WTC11 (cell line): ENCODE results near the gene PLCD1. TPM values are rescaled to one million over a fixed set of nuclear protein-coding genes. Genes with fewer than 3 reads are reported as not detected.

ENCODE experiments used
- ATAC-seq: fragments of 200-7000 bp; cut with Tn5 transposase; 2 replicates; pipeline ENCODE4 v1.10.0; 2021; ENCODE audit warnings: mild to moderate bottlenecking, moderate library complexity
- Bru-seq: library from RNA; stranded (reverse); fragments of 400-500 nt; gene quantifications from one replicate; lab custom pipeline; 2021; lab: Mats Ljungman, UMichigan
- CTCF ChIA-PET: fragments of 300-600 bp; sonication (Branson Sonifier 250); formaldehyde crosslinking; loops from one replicate; lab custom pipeline; 2021; ENCODE audit warnings: antibody characterized with exemption; lab: Charles Lee
- POLR2A ChIA-PET: fragments of 350-600 bp; sonication (Branson Sonifier 250); formaldehyde crosslinking; loops from one replicate; lab custom pipeline; 2021; ENCODE audit warnings: antibody characterized with exemption; lab: Charles Lee
- DNase-seq: peaks from one replicate; pipeline ENCODE4 v3.0.0; 2021; ENCODE audit warnings: low spot score
- H3K27ac Mint-ChIP-seq: 2 replicates; pipeline ENCODE4 v1.8.0; 2021; ENCODE audit warnings: mixed read lengths
- H3K27me3 Mint-ChIP-seq: 2 replicates; pipeline ENCODE4 v1.8.0; 2021; ENCODE audit warnings: low read depth, mild to moderate bottlenecking, moderate library complexity, mixed read lengths
- H3K36me3 Mint-ChIP-seq: 2 replicates; pipeline ENCODE4 v1.8.0; 2021; ENCODE audit warnings: mixed read lengths
- H3K4me1 Mint-ChIP-seq: 2 replicates; pipeline ENCODE4 v1.8.0; 2022; ENCODE audit warnings: mixed read lengths
- H3K4me3 Mint-ChIP-seq: 2 replicates; pipeline ENCODE4 v1.8.0; 2021; ENCODE audit warnings: mild to moderate bottlenecking, moderate library complexity, mixed read lengths
- H3K9me3 Mint-ChIP-seq: 2 replicates; pipeline ENCODE4 v1.8.0; 2021; ENCODE audit warnings: mixed read lengths
- ATF1 ChIP-seq: sonication (generic); formaldehyde crosslinking; IDR thresholded peaks from 2 replicates; pipeline ENCODE4 v1.8.1; 2023; ENCODE audit warnings: mild to moderate bottlenecking, moderate library complexity, missing genetic modification reagents
- CBFB ChIP-seq: sonication (generic); formaldehyde crosslinking; IDR thresholded peaks from 2 replicates; pipeline ENCODE4 v1.8.1; 2022; ENCODE audit warnings: mild to moderate bottlenecking, low read depth, missing genetic modification reagents
- EMX1 ChIP-seq: fragments of 250-450 bp; sonication (Bioruptor Pico); IDR thresholded peaks from 2 replicates; pipeline ENCODE4 v1.8.0; 2021; ENCODE audit warnings: mild to moderate bottlenecking
- FOXK1 ChIP-seq: sonication (generic); formaldehyde crosslinking; IDR thresholded peaks from 2 replicates; pipeline ENCODE4 v1.8.0; 2022; ENCODE audit warnings: mild to moderate bottlenecking, moderate library complexity, missing genetic modification reagents
- SMAD4 ChIP-seq: sonication (generic); formaldehyde crosslinking; IDR thresholded peaks from 2 replicates; pipeline ENCODE4 v1.8.0; 2022; ENCODE audit warnings: mild to moderate bottlenecking, missing genetic modification reagents
- TCF7 ChIP-seq: sonication (generic); formaldehyde crosslinking; IDR thresholded peaks from 2 replicates; pipeline ENCODE4 v1.8.0; 2022; ENCODE audit warnings: mild to moderate bottlenecking, low read depth, missing genetic modification reagents, moderate library complexity
- ZNF121 ChIP-seq: sonication (generic); formaldehyde crosslinking; IDR thresholded peaks from 2 replicates; pipeline ENCODE4 v1.8.0; 2023; ENCODE audit warnings: missing genetic modification reagents
- ZNF219 ChIP-seq: sonication (generic); formaldehyde crosslinking; IDR thresholded peaks from 2 replicates; pipeline ENCODE4 v1.8.0; 2023; ENCODE audit warnings: missing genetic modification reagents, mild to moderate bottlenecking, borderline replicate concordance
- ZNF396 ChIP-seq: fragments of 250-450 bp; sonication (Bioruptor Pico); IDR thresholded peaks from 2 replicates; pipeline ENCODE4 v1.8.0; 2021; ENCODE audit warnings: mild to moderate bottlenecking, moderate library complexity, borderline replicate concordance
- ZNF671 ChIP-seq: fragments of 250-450 bp; sonication (Bioruptor Pico); IDR thresholded peaks from 2 replicates; pipeline ENCODE4 v1.8.0; 2021; ENCODE audit warnings: mild to moderate bottlenecking
- long read RNA-seq, 3 experiments: library from RNA in 1 of 3; library from capped mRNA in 1 of 3; library from polyadenylated mRNA in 1 of 3; unstranded in 2 of 3; stranded (forward) in 1 of 3; transcript quantifications; one replicate each; pipeline ENCODE4 v2.0.0, GENCODE V29; 2021
- total RNA-seq: library from RNA; stranded (reverse); gene quantifications from 3 replicates; pipeline ENCODE4 v1.2.3, GENCODE V29; 2021
- TF ChIP-seq, protein P1 (sequence below): fragments of 250-450 bp; sonication (Bioruptor Pico); IDR thresholded peaks from 2 replicates; pipeline ENCODE4 v1.9.0; 2021; ENCODE audit warnings: mild to moderate bottlenecking, borderline replicate concordance
- TF ChIP-seq, protein P2 (sequence below): fragments of 250-450 bp; sonication (Bioruptor Pico); IDR thresholded peaks from 2 replicates; pipeline ENCODE4 v2.1.2; 2022; ENCODE audit warnings: mild to moderate bottlenecking, moderate library complexity
- TF ChIP-seq, protein P3 (sequence below): sonication (generic); formaldehyde crosslinking; IDR thresholded peaks from 2 replicates; pipeline ENCODE4 v1.8.0; 2023; ENCODE audit warnings: mild to moderate bottlenecking, missing genetic modification reagents
- TF ChIP-seq, protein P4 (sequence below): fragments of 200-600 bp; IDR thresholded peaks from 2 replicates; pipeline ENCODE4 v1.8.0; 2022; ENCODE audit warnings: antibody characterized with exemption
- TF ChIP-seq, protein P5 (sequence below): fragments of 250-450 bp; sonication (Bioruptor Pico); IDR thresholded peaks from 2 replicates; pipeline ENCODE4 v1.9.0; 2021; ENCODE audit warnings: moderate library complexity, mild to moderate bottlenecking, inconsistent platforms, borderline replicate concordance
- TF ChIP-seq, protein P6 (sequence below): sonication (generic); formaldehyde crosslinking; IDR thresholded peaks from 2 replicates; pipeline ENCODE4 v1.8.0; 2023; ENCODE audit warnings: missing genetic modification reagents, mild to moderate bottlenecking, borderline replicate concordance
- TF ChIP-seq, protein P7 (sequence below): sonication (generic); formaldehyde crosslinking; IDR thresholded peaks from 2 replicates; pipeline ENCODE4 v1.8.1; 2023; ENCODE audit warnings: mild to moderate bottlenecking, missing genetic modification reagents

PLCD1 gene
- total RNA-seq: 29.9 to 33.3 TPM (median 32.6 TPM) in 3 replicates
- percentile 51 among the genes with signal in this experiment for Bru-seq, nascent RNA
- long read RNA-seq, experiment 1, transcript PLCD1-201 (15 exons, 2,769 nt): major isoform, 22 of 44 reads
- long read RNA-seq, experiment 1, transcript PLCD1-204 (15 exons, 2,963 nt): minor isoform, 10 of 44 reads
- long read RNA-seq, experiment 1, partial matches to known transcripts: 5 of 44 reads
- long read RNA-seq, experiment 1, other reads (novel, unspliced or antisense): 7 of 44 reads
- long read RNA-seq, experiment 2, transcript PLCD1-201 (15 exons, 2,769 nt): major isoform, 9 of 42 reads
- long read RNA-seq, experiment 2, partial matches to known transcripts: 18 of 42 reads
- long read RNA-seq, experiment 2, other reads (novel, unspliced or antisense): 14 of 42 reads
- long read RNA-seq, experiment 3, partial matches to known transcripts: 1 of 3 reads
- long read RNA-seq, experiment 3, other reads (novel, unspliced or antisense): 2 of 3 reads

DNA sequence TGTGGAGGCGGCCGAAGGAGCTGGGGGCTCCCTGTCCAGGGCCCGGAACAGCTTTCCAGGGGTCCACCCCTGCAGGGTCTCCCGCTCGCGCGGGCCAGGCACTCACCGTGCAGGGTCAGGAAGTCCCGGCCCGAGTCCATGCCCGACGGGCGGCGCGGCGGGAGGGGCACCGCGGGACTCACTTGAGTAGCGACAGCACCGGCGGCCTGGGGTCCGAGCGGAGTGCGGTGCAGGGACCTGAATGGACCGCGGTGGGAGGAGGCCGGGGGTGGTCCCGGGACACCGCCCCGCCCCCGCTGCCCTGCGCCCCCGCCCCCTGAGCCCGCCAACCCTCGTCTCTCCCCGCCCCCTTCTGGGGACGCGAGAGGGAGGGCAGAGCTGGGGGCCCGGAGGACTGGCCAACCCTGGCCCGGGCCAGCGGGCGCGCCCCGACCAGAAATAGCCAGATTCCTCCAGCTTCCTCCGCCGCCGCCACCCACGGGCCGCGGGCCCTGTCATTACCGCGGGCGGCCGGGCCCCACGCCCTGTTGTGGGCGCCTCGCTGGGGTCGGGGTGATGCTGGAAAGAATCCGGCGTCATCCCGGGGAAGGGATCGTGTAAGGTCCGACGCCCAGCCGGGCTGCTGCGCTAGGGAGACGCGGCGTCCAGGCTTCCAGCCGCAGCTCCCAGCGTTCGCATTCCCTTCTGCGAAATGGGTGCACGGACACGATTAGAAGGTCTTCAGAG, at the start of gene PLCD1:
PLCD1 (minus strand) TSS at position 243 of the 726 bp plus-strand sequence; CDS start at position 140, 103 bp downstream.
- POLR2A ChIA-PET: interaction anchor here (1.1 to 1.5 kb wide), 2 partner anchors 9 to 108 kb away, joined by 4 to 5 read pairs; partner anchors contain the start of genes ACAA1 and DLEC1
- no peaks in the 10 kb centered on the region for H3K9me3 Mint-ChIP-seq
- TF ChIP-seq TCF7 (CRISPR knock-in tag) (no peak), CBFB (no peak), FOXK1 (no peak), EMX1 (CRISPR knock-in tag) (no peak), ZNF671 (CRISPR knock-in tag) (no peak), SMAD4 (no peak), ZNF121 (CRISPR knock-in tag) (0 out of 2 replicates have a peak, but pooled peaks have one; percentile 4), ZNF396 (CRISPR knock-in tag) (no peak), ZNF219 (CRISPR knock-in tag) (no peak), ATF1 (CRISPR knock-in tag) (no peak)
- TF ChIP-seq, protein P1, sequence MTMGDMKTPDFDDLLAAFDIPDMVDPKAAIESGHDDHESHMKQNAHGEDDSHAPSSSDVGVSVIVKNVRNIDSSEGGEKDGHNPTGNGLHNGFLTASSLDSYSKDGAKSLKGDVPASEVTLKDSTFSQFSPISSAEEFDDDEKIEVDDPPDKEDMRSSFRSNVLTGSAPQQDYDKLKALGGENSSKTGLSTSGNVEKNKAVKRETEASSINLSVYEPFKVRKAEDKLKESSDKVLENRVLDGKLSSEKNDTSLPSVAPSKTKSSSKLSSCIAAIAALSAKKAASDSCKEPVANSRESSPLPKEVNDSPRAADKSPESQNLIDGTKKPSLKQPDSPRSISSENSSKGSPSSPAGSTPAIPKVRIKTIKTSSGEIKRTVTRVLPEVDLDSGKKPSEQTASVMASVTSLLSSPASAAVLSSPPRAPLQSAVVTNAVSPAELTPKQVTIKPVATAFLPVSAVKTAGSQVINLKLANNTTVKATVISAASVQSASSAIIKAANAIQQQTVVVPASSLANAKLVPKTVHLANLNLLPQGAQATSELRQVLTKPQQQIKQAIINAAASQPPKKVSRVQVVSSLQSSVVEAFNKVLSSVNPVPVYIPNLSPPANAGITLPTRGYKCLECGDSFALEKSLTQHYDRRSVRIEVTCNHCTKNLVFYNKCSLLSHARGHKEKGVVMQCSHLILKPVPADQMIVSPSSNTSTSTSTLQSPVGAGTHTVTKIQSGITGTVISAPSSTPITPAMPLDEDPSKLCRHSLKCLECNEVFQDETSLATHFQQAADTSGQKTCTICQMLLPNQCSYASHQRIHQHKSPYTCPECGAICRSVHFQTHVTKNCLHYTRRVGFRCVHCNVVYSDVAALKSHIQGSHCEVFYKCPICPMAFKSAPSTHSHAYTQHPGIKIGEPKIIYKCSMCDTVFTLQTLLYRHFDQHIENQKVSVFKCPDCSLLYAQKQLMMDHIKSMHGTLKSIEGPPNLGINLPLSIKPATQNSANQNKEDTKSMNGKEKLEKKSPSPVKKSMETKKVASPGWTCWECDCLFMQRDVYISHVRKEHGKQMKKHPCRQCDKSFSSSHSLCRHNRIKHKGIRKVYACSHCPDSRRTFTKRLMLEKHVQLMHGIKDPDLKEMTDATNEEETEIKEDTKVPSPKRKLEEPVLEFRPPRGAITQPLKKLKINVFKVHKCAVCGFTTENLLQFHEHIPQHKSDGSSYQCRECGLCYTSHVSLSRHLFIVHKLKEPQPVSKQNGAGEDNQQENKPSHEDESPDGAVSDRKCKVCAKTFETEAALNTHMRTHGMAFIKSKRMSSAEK (CRISPR knock-in tag): no peak
- TF ChIP-seq, protein P2, sequence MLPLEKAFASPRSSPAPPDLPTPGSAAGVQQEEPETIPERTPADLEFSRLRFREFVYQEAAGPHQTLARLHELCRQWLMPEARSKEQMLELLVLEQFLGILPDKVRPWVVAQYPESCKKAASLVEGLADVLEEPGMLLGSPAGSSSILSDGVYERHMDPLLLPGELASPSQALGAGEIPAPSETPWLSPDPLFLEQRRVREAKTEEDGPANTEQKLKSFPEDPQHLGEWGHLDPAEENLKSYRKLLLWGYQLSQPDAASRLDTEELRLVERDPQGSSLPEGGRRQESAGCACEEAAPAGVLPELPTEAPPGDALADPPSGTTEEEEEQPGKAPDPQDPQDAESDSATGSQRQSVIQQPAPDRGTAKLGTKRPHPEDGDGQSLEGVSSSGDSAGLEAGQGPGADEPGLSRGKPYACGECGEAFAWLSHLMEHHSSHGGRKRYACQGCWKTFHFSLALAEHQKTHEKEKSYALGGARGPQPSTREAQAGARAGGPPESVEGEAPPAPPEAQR (CRISPR knock-in tag): no peak
- TF ChIP-seq, protein P3, sequence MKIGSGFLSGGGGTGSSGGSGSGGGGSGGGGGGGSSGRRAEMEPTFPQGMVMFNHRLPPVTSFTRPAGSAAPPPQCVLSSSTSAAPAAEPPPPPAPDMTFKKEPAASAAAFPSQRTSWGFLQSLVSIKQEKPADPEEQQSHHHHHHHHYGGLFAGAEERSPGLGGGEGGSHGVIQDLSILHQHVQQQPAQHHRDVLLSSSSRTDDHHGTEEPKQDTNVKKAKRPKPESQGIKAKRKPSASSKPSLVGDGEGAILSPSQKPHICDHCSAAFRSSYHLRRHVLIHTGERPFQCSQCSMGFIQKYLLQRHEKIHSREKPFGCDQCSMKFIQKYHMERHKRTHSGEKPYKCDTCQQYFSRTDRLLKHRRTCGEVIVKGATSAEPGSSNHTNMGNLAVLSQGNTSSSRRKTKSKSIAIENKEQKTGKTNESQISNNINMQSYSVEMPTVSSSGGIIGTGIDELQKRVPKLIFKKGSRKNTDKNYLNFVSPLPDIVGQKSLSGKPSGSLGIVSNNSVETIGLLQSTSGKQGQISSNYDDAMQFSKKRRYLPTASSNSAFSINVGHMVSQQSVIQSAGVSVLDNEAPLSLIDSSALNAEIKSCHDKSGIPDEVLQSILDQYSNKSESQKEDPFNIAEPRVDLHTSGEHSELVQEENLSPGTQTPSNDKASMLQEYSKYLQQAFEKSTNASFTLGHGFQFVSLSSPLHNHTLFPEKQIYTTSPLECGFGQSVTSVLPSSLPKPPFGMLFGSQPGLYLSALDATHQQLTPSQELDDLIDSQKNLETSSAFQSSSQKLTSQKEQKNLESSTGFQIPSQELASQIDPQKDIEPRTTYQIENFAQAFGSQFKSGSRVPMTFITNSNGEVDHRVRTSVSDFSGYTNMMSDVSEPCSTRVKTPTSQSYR (CRISPR knock-in tag): no peak
- TF ChIP-seq, protein P4, sequence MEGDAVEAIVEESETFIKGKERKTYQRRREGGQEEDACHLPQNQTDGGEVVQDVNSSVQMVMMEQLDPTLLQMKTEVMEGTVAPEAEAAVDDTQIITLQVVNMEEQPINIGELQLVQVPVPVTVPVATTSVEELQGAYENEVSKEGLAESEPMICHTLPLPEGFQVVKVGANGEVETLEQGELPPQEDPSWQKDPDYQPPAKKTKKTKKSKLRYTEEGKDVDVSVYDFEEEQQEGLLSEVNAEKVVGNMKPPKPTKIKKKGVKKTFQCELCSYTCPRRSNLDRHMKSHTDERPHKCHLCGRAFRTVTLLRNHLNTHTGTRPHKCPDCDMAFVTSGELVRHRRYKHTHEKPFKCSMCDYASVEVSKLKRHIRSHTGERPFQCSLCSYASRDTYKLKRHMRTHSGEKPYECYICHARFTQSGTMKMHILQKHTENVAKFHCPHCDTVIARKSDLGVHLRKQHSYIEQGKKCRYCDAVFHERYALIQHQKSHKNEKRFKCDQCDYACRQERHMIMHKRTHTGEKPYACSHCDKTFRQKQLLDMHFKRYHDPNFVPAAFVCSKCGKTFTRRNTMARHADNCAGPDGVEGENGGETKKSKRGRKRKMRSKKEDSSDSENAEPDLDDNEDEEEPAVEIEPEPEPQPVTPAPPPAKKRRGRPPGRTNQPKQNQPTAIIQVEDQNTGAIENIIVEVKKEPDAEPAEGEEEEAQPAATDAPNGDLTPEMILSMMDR: no peak
- TF ChIP-seq, protein P5, sequence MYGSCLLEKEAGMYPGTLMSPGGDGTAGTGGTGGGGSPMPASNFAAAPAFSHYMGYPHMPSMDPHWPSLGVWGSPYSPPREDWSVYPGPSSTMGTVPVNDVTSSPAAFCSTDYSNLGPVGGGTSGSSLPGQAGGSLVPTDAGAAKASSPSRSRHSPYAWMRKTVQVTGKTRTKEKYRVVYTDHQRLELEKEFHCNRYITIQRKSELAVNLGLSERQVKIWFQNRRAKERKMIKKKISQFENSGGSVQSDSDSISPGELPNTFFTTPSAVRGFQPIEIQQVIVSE (CRISPR knock-in tag): no peak
- TF ChIP-seq, protein P6, sequence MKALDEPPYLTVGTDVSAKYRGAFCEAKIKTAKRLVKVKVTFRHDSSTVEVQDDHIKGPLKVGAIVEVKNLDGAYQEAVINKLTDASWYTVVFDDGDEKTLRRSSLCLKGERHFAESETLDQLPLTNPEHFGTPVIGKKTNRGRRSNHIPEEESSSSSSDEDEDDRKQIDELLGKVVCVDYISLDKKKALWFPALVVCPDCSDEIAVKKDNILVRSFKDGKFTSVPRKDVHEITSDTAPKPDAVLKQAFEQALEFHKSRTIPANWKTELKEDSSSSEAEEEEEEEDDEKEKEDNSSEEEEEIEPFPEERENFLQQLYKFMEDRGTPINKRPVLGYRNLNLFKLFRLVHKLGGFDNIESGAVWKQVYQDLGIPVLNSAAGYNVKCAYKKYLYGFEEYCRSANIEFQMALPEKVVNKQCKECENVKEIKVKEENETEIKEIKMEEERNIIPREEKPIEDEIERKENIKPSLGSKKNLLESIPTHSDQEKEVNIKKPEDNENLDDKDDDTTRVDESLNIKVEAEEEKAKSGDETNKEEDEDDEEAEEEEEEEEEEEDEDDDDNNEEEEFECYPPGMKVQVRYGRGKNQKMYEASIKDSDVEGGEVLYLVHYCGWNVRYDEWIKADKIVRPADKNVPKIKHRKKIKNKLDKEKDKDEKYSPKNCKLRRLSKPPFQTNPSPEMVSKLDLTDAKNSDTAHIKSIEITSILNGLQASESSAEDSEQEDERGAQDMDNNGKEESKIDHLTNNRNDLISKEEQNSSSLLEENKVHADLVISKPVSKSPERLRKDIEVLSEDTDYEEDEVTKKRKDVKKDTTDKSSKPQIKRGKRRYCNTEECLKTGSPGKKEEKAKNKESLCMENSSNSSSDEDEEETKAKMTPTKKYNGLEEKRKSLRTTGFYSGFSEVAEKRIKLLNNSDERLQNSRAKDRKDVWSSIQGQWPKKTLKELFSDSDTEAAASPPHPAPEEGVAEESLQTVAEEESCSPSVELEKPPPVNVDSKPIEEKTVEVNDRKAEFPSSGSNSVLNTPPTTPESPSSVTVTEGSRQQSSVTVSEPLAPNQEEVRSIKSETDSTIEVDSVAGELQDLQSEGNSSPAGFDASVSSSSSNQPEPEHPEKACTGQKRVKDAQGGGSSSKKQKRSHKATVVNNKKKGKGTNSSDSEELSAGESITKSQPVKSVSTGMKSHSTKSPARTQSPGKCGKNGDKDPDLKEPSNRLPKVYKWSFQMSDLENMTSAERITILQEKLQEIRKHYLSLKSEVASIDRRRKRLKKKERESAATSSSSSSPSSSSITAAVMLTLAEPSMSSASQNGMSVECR (CRISPR knock-in tag): no peak
- TF ChIP-seq, protein P7, sequence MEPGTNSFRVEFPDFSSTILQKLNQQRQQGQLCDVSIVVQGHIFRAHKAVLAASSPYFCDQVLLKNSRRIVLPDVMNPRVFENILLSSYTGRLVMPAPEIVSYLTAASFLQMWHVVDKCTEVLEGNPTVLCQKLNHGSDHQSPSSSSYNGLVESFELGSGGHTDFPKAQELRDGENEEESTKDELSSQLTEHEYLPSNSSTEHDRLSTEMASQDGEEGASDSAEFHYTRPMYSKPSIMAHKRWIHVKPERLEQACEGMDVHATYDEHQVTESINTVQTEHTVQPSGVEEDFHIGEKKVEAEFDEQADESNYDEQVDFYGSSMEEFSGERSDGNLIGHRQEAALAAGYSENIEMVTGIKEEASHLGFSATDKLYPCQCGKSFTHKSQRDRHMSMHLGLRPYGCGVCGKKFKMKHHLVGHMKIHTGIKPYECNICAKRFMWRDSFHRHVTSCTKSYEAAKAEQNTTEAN (CRISPR knock-in tag): no peak

More for the DNA sequence above, at the start of gene PLCD1:
- peak within 1 kb of the TSS; percentile 75 for H3K4me3 Mint-ChIP-seq
- peaks cover 73% of the 10 kb centered on the region for H3K27me3 Mint-ChIP-seq
- no peaks in the 10 kb centered on the region for H3K36me3 Mint-ChIP-seq
- ATAC-seq (peak; percentile 23), DNase-seq (peak; percentile 82)
- peaks cover 12% of the 10 kb centered on the region for H3K4me1 Mint-ChIP-seq
- H3K27ac Mint-ChIP-seq: no peak within 1 kb of the TSS
- CTCF ChIA-PET: interaction anchor here (0.6 to 3.6 kb wide), 14 partner anchors 10 to 1543 kb away, joined by 3 to 32 read pairs (median 5); partner anchors contain the start of genes ACAA1 and DLEC1
